Ovary (tissue), 3 donors: ENCODE measurements around the gene ALOX12B.

Experiments
- EP300 ChIP-seq: sonication (generic); formaldehyde crosslinking; IDR thresholded peaks from one replicate; pipeline ENCODE4 v1.6.1; 2017; ENCODE audit warnings: antibody characterized with exemption
- POLR2A ChIP-seq: fragments of 450-650 bp; IDR thresholded peaks from one replicate; pipeline ENCODE4 v1.6.1; 2017; ENCODE audit warnings: antibody characterized with exemption, mild to moderate bottlenecking, moderate library complexity
- TF ChIP-seq, protein P1 (sequence below), 3 donors: fragments of 450-650 bp in 2 of 3; fragments of 200-600 bp in 1 of 3; IDR thresholded peaks; one replicate each; pipeline versions ENCODE4 v1.5.1 to v1.8.0; 2016 to 2022; ENCODE audit warnings: antibody characterized with exemption in 3 of 3, mild to moderate bottlenecking in 1 of 3
- donor health status: DM: no; HTN: no; CAD: no.

DNA sequence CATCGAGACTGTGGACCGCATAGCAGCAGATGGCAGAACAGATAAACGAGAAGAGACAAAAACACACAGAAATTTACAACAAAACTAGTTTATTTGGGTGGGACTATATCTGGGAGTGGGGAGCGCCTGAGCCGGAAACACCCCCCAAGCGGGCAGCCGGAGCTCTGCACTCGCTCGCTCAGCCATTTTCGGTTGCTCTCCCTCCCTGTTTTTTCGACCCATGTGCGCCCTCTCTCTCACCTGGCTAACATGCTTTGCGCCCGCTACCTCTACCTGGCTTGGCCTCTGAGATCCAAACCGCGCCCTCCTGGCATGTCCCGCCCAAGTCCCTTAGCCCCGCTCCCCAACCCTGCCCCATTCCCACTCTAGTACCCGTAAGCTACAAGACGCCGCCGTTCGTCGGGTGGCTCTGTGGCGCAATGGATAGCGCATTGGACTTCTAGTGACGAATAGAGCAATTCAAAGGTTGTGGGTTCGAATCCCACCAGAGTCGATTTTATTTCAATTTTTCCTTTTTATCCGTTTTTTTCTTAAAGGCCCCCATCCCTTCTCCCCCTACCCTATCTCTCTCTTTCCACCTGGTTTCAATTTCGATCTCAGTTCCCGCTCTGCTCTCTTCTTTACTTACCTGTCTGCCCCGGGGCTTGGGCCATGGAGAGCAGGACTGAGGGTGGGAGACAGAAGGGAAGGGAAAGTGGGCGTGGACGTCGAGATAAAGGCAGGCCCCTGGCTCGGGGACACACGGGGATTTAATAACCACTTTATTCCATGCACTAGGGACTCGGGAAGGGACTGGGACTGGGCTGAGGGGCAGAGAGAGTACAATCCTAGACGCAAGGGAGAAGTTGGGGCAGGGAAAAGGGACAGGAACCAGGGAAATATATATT, 33.2 kb upstream of the ALOX12B start:
- TF ChIP-seq, protein P1, sequence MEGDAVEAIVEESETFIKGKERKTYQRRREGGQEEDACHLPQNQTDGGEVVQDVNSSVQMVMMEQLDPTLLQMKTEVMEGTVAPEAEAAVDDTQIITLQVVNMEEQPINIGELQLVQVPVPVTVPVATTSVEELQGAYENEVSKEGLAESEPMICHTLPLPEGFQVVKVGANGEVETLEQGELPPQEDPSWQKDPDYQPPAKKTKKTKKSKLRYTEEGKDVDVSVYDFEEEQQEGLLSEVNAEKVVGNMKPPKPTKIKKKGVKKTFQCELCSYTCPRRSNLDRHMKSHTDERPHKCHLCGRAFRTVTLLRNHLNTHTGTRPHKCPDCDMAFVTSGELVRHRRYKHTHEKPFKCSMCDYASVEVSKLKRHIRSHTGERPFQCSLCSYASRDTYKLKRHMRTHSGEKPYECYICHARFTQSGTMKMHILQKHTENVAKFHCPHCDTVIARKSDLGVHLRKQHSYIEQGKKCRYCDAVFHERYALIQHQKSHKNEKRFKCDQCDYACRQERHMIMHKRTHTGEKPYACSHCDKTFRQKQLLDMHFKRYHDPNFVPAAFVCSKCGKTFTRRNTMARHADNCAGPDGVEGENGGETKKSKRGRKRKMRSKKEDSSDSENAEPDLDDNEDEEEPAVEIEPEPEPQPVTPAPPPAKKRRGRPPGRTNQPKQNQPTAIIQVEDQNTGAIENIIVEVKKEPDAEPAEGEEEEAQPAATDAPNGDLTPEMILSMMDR (IDR thresholded peaks at IDR 0.05), result peak in 2 of 3 donors; percentile 28 to 54
- no peak for TF ChIP-seq POLR2A
- no peak for TF ChIP-seq EP300
